Measurements from ENCODE around the gene PDPK1.
"Not testable (repeated sequence)": the region's sequence is repeated elsewhere in the genome, so short reads cannot be mapped to it uniquely, and the experiment has no call there.

The PDPK1 gene

DNA sequence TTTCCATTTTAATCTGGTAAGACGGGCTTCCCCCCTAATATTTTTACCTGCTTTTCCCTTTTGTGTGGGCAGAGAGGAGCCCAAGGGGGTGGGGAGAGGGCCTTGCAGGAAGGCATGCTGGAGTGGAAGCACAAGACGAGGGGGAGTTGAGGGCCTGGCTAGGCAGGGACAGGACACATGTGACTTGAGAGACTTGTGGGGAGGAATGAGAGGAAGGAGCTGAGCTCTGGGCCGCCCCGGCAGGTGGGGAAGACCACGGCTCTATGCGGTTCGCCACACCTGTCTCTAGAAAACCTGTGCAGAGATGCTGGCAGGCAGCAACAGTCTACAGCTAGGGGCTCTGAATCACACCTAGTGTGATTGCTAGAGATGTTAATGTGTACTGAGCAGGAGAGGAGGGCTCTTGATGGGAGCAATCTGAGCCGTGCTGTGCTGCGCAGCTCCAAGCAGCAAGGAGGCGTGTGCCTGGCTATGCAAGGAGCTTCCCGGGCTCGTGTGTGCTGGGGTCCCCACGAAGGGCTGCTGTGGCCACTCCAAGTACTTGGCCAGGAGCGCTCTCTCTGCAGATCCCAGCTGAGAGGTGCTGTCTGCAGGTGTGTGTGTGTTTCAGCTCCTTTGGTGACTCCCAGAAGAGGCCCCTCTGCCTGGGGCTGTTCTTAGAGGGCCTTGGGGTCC, 50.2 kb downstream of the PDPK1 start:
- Histone ChIP-seq H3K36me3 (ENCODE audit: insufficient read depth, low read length) (peaks cover 38% of the 10 kb centered on the region), H3K4me1 (ENCODE audit: control insufficient read depth, insufficient read depth, low read length) (peaks cover 5% of the 10 kb centered on the region), H3K9ac (ENCODE audit: low read depth, low read length) (no peak overlapping the region)

DNA sequence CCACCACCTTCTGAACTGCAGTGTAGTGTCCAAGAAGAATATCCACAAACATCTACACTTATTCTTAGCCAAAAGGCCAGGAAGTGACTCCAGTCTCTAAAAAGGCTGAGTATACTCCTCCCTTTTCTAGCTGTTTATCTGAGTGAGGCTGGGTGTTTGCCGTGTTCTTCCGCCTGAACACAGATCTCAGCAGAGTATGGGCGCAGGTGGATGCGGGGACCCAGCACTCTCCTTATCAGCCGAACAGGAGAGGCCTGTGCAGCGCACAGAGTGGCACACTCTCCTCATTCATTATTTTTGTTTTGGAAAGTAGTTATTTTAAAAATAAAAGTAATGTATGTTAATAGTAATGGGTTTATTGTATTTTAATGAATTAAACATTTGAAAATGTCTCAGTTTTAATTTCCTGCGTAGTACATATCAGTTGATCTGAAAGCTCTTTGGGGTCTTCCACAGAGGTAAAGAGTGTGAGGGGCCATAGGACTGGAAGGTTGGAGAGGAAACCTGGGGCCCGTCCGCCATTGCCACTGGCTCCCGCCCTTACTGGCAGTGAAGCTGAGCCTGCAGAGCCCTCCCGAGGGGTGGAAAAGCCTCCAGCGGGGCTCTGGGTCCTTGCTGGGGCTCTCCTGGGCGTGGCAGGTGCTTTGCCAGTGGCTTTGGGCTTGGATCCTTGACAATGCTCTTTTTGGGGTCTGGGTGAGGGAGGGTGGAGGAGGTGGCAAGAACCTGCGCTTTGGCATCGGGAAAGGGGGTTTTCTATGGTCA, 53.8 kb downstream of the PDPK1 start:
- H3K36me3 ChIP-seq (ENCODE audit: insufficient read depth, low read length): peaks cover 40% of the 10 kb centered on the region
- no peak overlapping the region for H3K9ac ChIP-seq (ENCODE audit: low read depth, low read length)

More for the DNA sequence above, 50.2 kb downstream of the PDPK1 start:
- no peak overlapping the region for H3K4me2 ChIP-seq (ENCODE audit: low read length)
- H3K9me3 ChIP-seq (replicated peaks; ENCODE audit: low read length): no peaks in the 10 kb centered on the region
- H3K4me3 ChIP-seq (ENCODE audit: low read length): no peak overlapping the region
- H3K27me3 ChIP-seq (ENCODE audit: control insufficient read depth, insufficient read depth, low read length): no peaks in the 10 kb centered on the region

DNA sequence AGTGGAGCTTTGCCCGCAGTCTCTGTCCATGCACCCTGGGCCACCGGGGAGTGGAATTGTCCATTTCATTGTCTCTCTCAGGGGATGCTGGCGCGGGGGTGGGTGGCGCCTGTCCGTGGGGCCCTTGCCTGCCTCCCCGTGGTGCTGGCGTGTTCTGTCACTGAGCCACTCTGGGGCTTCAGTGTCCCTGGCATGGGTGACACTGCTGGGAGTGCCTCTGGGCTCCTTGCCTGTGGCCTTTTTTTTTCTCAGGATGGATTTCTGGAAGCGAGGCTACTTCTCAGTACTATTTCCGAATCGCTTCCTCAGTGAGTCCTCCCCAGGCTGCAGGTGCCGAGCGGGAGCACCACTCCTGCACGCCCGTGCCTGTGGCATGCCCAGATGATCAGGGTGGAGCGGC, 55.0 kb downstream of the PDPK1 start:
- Histone ChIP-seq H3K4me3 (ENCODE audit: low read length) (no peak overlapping the region), H3K36me3 (ENCODE audit: insufficient read depth, low read length) (peaks cover 42% of the 10 kb centered on the region), H3K27me3 (ENCODE audit: control insufficient read depth, insufficient read depth, low read length) (no peaks in the 10 kb centered on the region), H3K9me3 (replicated peaks; ENCODE audit: low read length) (no peaks in the 10 kb centered on the region), H3K9ac (ENCODE audit: low read depth, low read length) (no peak overlapping the region), H3K4me2 (ENCODE audit: low read length) (no peak overlapping the region), H3K4me1 (ENCODE audit: control insufficient read depth, insufficient read depth, low read length) (no peaks in the 10 kb centered on the region)

More for the DNA sequence above, 53.8 kb downstream of the PDPK1 start:
- Histone ChIP-seq H3K4me2 (ENCODE audit: low read length) (no peak overlapping the region), H3K4me3 (ENCODE audit: low read length) (no peak overlapping the region), H3K9me3 (replicated peaks; ENCODE audit: low read length) (no peaks in the 10 kb centered on the region), H3K4me1 (ENCODE audit: control insufficient read depth, insufficient read depth, low read length) (no peaks in the 10 kb centered on the region), H3K27me3 (ENCODE audit: control insufficient read depth, insufficient read depth, low read length) (no peaks in the 10 kb centered on the region)

DNA sequence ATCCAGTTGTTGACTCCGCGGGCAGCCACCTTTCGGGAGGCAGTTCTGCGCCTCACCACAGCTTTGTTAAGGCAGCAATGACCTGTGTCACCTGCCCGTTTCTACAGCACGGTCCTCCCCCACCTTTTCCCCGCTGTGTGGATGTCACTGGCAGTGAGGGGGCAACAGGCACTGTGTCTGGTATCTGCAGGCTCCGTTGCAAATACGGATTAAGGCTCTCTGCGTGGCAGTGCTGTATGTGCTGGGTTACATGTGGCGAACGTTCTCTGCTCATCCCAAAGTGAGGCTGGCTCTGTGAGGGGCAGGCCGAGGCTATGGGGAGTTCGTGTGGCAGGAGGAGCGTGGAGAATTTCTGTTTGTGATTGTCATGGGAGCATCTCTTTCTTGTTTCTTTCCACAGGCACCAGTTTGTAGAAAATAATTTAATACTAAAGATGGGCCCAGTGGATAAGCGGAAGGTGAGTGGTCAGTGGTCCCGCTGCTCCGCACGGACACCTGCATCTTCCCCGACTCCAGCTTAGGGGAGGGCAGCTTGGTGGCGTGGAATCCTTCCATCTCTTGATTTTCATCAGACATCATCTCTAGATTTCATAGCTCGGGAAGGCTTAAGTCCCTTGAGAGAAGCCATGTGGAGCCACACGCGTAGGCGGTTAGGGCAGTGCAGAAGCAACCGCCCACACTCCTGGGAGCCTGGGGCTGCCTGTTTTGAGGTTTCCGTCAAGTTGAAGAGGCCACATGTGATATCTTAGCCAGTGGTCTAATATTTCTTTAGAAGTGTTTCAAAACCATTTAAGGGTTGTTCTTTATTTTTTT, 57.8 kb downstream of the PDPK1 start:
- no peak overlapping the region for H3K4me3 ChIP-seq (ENCODE audit: low read length)
- H3K27me3 ChIP-seq (ENCODE audit: control insufficient read depth, insufficient read depth, low read length): no peaks in the 10 kb centered on the region
- no peak overlapping the region for H3K9ac ChIP-seq (ENCODE audit: low read depth, low read length)
- no peak overlapping the region for H3K4me2 ChIP-seq (ENCODE audit: low read length)
- H3K4me1 ChIP-seq (ENCODE audit: control insufficient read depth, insufficient read depth, low read length): no peaks in the 10 kb centered on the region
- peaks cover 32% of the 10 kb centered on the region for H3K36me3 ChIP-seq (ENCODE audit: insufficient read depth, low read length)
- no peaks in the 10 kb centered on the region for H3K9me3 ChIP-seq (replicated peaks; ENCODE audit: low read length)

DNA sequence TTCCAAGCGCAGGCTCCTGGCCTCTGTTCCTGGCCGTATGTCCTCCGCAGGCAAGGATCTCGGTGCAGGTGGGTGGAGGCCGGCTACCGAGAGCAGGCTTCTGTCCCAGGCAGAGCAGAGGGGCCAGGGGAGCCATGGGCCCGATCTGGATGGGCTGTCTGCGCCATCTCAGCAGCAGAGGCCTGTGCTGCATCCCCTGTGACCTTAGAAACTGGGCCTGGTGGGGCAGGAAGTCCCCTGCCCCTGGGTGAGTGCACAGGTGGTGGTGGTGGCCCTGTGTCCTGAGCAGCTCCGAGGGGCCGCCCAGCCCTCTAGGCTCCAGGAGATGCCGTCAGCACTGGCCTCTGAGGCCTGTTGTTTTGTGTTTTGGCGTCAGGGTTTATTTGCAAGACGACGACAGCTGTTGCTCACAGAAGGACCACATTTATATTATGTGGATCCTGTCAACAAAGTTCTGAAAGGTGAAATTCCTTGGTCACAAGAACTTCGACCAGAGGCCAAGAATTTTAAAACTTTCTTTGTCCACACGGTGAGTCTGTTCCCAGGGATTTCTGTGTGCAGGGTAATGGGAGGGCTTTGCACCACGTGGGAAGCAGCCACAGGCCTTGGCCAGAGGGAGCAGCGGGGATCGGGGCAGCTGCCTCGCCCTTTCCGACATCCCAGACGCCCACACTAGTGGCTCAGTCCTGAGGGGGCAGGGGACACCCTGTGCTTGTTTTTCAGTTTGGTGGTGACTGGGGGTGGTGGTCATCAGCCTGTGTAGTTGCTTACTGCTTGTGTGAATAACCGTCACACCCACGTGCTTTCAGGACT, 59.1 kb downstream of the PDPK1 start:
- Histone ChIP-seq H3K27me3 (ENCODE audit: control insufficient read depth, insufficient read depth, low read length) (no peaks in the 10 kb centered on the region), H3K9ac (ENCODE audit: low read depth, low read length) (no peak overlapping the region), H3K4me1 (ENCODE audit: control insufficient read depth, insufficient read depth, low read length) (no peaks in the 10 kb centered on the region), H3K9me3 (replicated peaks; ENCODE audit: low read length) (no peaks in the 10 kb centered on the region), H3K4me3 (ENCODE audit: low read length) (no peak overlapping the region), H3K36me3 (ENCODE audit: insufficient read depth, low read length) (peaks cover 31% of the 10 kb centered on the region), H3K4me2 (ENCODE audit: low read length) (no peak overlapping the region)

DNA sequence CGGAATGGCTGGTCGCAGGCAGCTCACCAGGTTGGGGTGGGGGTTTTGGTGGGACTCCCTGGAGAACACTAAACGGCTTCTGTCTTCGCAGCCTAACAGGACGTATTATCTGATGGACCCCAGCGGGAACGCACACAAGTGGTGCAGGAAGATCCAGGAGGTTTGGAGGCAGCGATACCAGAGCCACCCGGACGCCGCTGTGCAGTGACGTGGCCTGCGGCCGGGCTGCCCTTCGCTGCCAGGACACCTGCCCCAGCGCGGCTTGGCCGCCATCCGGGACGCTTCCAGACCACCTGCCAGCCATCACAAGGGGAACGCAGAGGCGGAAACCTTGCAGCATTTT, 59.7 kb downstream of the PDPK1 start:
- no peaks in the 10 kb centered on the region for H3K9me3 ChIP-seq (replicated peaks; ENCODE audit: low read length)
- peaks cover 31% of the 10 kb centered on the region for H3K36me3 ChIP-seq (ENCODE audit: insufficient read depth, low read length)
- no peak overlapping the region for H3K4me2 ChIP-seq (ENCODE audit: low read length)
- H3K4me1 ChIP-seq (ENCODE audit: control insufficient read depth, insufficient read depth, low read length): no peaks in the 10 kb centered on the region
- no peak overlapping the region for H3K4me3 ChIP-seq (ENCODE audit: low read length)
- H3K9ac ChIP-seq (ENCODE audit: low read depth, low read length): no peak overlapping the region
- H3K27me3 ChIP-seq (ENCODE audit: control insufficient read depth, insufficient read depth, low read length): no peaks in the 10 kb centered on the region

DNA sequence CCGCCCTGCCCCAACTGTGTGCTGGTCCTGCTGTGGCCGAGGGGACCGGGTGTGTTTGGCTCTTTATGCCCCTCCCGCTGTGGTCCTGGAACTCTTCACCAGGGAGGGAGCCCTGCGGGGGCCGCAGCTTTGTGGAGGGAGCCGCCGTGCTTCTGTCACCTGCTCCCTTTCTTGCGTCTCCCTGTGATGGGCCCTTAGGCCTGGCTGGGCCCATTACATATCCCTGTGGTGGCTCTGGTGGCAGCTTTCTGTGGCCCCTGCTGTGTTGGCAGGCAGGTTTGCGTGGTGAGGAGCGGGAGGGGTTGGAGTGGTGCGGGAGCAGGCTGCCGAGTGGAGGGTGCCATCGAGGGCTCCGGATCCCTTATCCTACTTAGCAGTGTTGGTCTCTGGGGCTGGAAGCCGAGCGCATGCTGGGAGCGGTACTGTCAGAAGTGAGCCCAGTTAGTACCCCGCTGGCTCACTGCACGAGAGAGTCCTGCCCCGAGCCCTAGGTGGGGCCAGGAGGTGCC, 60.4 kb downstream of the PDPK1 start:
- H3K4me3 ChIP-seq (ENCODE audit: low read length): no peak overlapping the region
- no peaks in the 10 kb centered on the region for H3K4me1 ChIP-seq (ENCODE audit: control insufficient read depth, insufficient read depth, low read length)
- no peaks in the 10 kb centered on the region for H3K27me3 ChIP-seq (ENCODE audit: control insufficient read depth, insufficient read depth, low read length)
- no peak overlapping the region for H3K9ac ChIP-seq (ENCODE audit: low read depth, low read length)
- H3K4me2 ChIP-seq (ENCODE audit: low read length): no peak overlapping the region
- no peaks in the 10 kb centered on the region for H3K9me3 ChIP-seq (replicated peaks; ENCODE audit: low read length)
- H3K36me3 ChIP-seq (ENCODE audit: insufficient read depth, low read length): peaks cover 31% of the 10 kb centered on the region

DNA sequence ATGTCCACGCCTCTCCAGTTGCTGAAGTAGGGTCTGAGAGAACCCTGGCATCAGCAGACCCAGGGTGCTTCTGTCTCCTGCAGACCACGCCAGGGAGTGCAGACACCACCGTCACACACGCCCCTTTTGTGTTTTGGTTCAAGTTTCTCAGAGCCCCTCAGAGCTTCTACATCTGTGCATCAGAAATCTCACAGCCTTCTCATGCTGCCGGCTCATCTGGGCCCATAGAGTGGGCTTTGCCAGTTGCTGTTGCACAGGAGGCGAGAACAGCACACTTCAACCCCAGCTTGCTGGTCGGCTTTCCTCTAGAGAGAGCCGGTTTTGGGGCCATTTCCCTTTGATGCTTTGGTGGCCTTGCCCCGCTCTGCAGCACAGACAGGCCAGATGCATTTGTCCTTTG, 60.9 kb downstream of the PDPK1 start:
- Histone ChIP-seq H3K27me3 (ENCODE audit: control insufficient read depth, insufficient read depth, low read length) (no peaks in the 10 kb centered on the region), H3K36me3 (ENCODE audit: insufficient read depth, low read length) (peaks cover 31% of the 10 kb centered on the region), H3K4me1 (ENCODE audit: control insufficient read depth, insufficient read depth, low read length) (no peaks in the 10 kb centered on the region), H3K4me2 (ENCODE audit: low read length) (no peak overlapping the region), H3K9me3 (replicated peaks; ENCODE audit: low read length) (no peaks in the 10 kb centered on the region), H3K9ac (ENCODE audit: low read depth, low read length) (no peak overlapping the region), H3K4me3 (ENCODE audit: low read length) (no peak overlapping the region)

DNA sequence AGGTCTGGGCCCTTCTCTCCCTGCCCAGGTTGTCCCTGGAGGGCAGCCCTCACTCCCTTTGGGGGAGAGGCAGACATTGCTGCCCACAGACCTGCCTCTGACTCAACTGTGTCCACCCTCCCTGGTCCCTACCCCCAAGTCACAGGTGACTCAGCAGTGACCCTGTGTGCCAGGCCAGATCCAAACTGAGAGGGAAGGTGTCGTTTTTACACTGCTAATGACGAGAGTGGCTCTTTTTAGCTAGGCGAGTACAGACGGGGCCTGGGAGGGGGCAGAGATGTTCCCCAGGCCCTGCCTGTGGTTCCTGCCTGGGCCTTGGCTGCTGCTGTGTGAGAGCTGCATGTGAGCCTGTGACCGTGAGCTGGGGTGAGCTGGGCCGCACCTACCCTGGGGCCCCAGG, 61.3 kb downstream of the PDPK1 start:
- H3K27me3 ChIP-seq (ENCODE audit: control insufficient read depth, insufficient read depth, low read length); H3K4me2 ChIP-seq (ENCODE audit: low read length); H3K4me3 ChIP-seq (ENCODE audit: low read length); H3K9me3 ChIP-seq (replicated peaks; ENCODE audit: low read length); H3K9ac ChIP-seq (ENCODE audit: low read depth, low read length); H3K4me1 ChIP-seq (ENCODE audit: control insufficient read depth, insufficient read depth, low read length): not testable (repeated sequence)
- peaks cover 31% of the 10 kb centered on the region for H3K36me3 ChIP-seq (ENCODE audit: insufficient read depth, low read length)

DNA sequence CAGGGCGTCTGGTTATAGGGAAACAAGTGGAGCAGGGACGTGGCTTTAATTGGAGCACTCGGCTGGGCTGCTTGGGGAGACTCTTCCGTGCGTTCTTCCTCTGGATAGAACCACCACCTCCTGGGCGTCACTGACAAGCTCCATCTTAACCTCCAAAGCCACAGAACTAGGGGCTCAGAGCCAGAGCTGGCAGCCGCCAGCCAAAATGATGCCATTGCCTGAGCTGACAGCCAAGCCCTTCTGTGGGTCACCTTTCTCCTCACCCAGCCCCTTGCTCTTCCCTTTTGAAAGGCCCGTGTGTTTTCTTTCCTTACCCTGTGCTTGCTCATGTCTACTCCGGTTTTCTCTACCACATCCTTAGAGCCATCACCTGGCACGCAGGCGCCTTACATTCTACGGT, 62.0 kb downstream of the PDPK1 start:
- not testable (repeated sequence) for H3K27me3 ChIP-seq (ENCODE audit: control insufficient read depth, insufficient read depth, low read length); H3K9me3 ChIP-seq (replicated peaks; ENCODE audit: low read length); H3K4me3 ChIP-seq (ENCODE audit: low read length); H3K9ac ChIP-seq (ENCODE audit: low read depth, low read length); H3K4me2 ChIP-seq (ENCODE audit: low read length); H3K4me1 ChIP-seq (ENCODE audit: control insufficient read depth, insufficient read depth, low read length)
- peaks cover 31% of the 10 kb centered on the region for H3K36me3 ChIP-seq (ENCODE audit: insufficient read depth, low read length)

All from skeletal muscle satellite cell (primary cell).